A549 (cell line): ENCODE data around the gene SLC17A9. TPM values are rescaled to one million over a fixed set of nuclear protein-coding genes. Genes with fewer than 3 reads are reported as not detected.

Experiments used
- ATAC-seq, 2 experiments: fragments of 200-7000 bp in 1 of 2; fragments of >200 bp in 1 of 2; cut with Nextera tagmentation in 1 of 2; cut with Tn5 transposase in 1 of 2; 3 replicates each; pipeline versions ENCODE4 v1.8.0 to v1.9.1; 2018 to 2020; ENCODE audit warnings: mild to moderate bottlenecking in 1 of 2, moderate library complexity in 1 of 2
- CTCF ChIA-PET: fragments of 300-600 bp; sonication (Branson Sonifier 250); formaldehyde crosslinking; extraction: SDS; loops from one replicate; lab custom pipeline; 2021; ENCODE audit warnings: antibody characterized with exemption, inconsistent platforms; lab: Yijun Ruan, JAX
- POLR2A ChIA-PET: fragments of 350-600 bp; formaldehyde crosslinking; extraction: SDS; loops from one replicate; lab custom pipeline; 2021; ENCODE audit warnings: antibody characterized with exemption, inconsistent platforms; lab: Yijun Ruan, JAX
- DNase-seq, 2 experiments: peaks; one replicate each; pipeline versions ENCODE4 v3.0.0 to v3.0.0-alpha.2; 2011 to 2016; ENCODE audit warnings: low read depth in 1 of 2, low spot score in 1 of 2
- FAIRE-seq: peaks from 2 replicates; lab custom pipeline; 2011; peaks lifted over from hg19 to GRCh38; lab: Jason Lieb, UNC
- H3K27ac ChIP-seq, 2 experiments: fragments of >200 bp; sonication (Bioruptor Twin); formaldehyde crosslinking; 3 replicates each; pipeline ENCODE4 v1.5.1; 2016 to 2017
- H3K4me1 ChIP-seq: fragments of >200 bp; sonication (Bioruptor Twin); formaldehyde crosslinking; 3 replicates; pipeline ENCODE4 v1.6.1; 2016
- H3K4me2 ChIP-seq: fragments of >200 bp; sonication (Bioruptor Twin); formaldehyde crosslinking; 3 replicates; pipeline ENCODE4 v1.6.1; 2016
- H3K4me3 ChIP-seq: fragments of >200 bp; sonication (Bioruptor Twin); formaldehyde crosslinking; 3 replicates; pipeline ENCODE4 v1.5.1; 2016
- H3K9me3 ChIP-seq: fragments of >200 bp; sonication (Bioruptor Twin); formaldehyde crosslinking; 3 replicates; pipeline ENCODE4 v1.6.1; 2016
- BHLHE40 ChIP-seq: IDR thresholded peaks from 2 replicates; pipeline ENCODE4 v1.6.1; 2012; ENCODE audit warnings: low read depth, low read length, inconsistent platforms
- CBX2 ChIP-seq: fragments of 200-600 bp; sonication (generic); IDR thresholded peaks from 2 replicates; pipeline ENCODE4 v1.6.1; 2016; ENCODE audit warnings: low read depth, mild to moderate bottlenecking, borderline replicate concordance
- CEBPB ChIP-seq, 2 experiments: fragments of >200 bp in 1 of 2; sonication (Bioruptor Twin) in 1 of 2; formaldehyde crosslinking in 1 of 2; IDR thresholded peaks; 2 replicates each; pipeline ENCODE4 v1.6.1; 2012 to 2016
- EP300 ChIP-seq, 2 experiments: fragments of >200 bp; sonication (Bioruptor Twin); formaldehyde crosslinking; IDR thresholded peaks; 2 replicates in 1 of 2; 3 replicates in 1 of 2; pipeline ENCODE4 v1.6.1; 2016 to 2017
- FOXS1 ChIP-seq: fragments of 250-450 bp; sonication (Bioruptor Pico); IDR thresholded peaks from 2 replicates; pipeline ENCODE4 v1.5.0; 2020; ENCODE audit warnings: mild to moderate bottlenecking, moderate library complexity
- HOXB13 ChIP-seq: fragments of 250-450 bp; sonication (Bioruptor Pico); IDR thresholded peaks from 2 replicates; pipeline ENCODE4 v1.5.0; 2020; ENCODE audit warnings: low read depth, mild to moderate bottlenecking, moderate library complexity
- JUN ChIP-seq, 2 experiments: fragments of >200 bp; sonication (Bioruptor Twin); formaldehyde crosslinking; IDR thresholded peaks; 2 replicates in 1 of 2; 3 replicates in 1 of 2; pipeline ENCODE4 v1.6.1; 2016 to 2017
- KDM1A ChIP-seq: fragments of 200-600 bp; sonication (generic); IDR thresholded peaks from 2 replicates; pipeline ENCODE4 v1.6.1; 2016; ENCODE audit warnings: low read depth, mild to moderate bottlenecking
- MAFK ChIP-seq: fragments of 450-650 bp; IDR thresholded peaks from 2 replicates; pipeline ENCODE4 v1.6.1; 2014; ENCODE audit not compliant: partially characterized antibody
- MYC ChIP-seq: IDR thresholded peaks from 2 replicates; pipeline ENCODE4 v1.6.1; 2012; ENCODE audit warnings: mild to moderate bottlenecking, inconsistent platforms, low read length, improper control_type of control experiment, borderline replicate concordance
- NFE2L2 ChIP-seq: fragments of 150-350 bp; conservative IDR thresholded peaks from 2 replicates; pipeline ENCODE4 v1.6.1; 2014; ENCODE audit warnings: low read length
- PHF8 ChIP-seq: fragments of 200-600 bp; sonication (generic); IDR thresholded peaks from 2 replicates; pipeline ENCODE4 v1.6.1; 2016; ENCODE audit warnings: low read depth, mild to moderate bottlenecking, antibody characterized with exemption, moderate library complexity, borderline replicate concordance
- RAD21 ChIP-seq, 2 experiments: fragments of >200 bp in 1 of 2; sonication (Bioruptor Twin) in 1 of 2; formaldehyde crosslinking in 1 of 2; IDR thresholded peaks in 1 of 2; conservative IDR thresholded peaks in 1 of 2; 2 replicates in 1 of 2; 3 replicates in 1 of 2; pipeline ENCODE4 v1.6.1; 2012 to 2018; ENCODE audit warnings: inconsistent platforms in 1 of 2
- TP53 ChIP-seq: fragments of 250-450 bp; sonication (Bioruptor Pico); IDR thresholded peaks from 2 replicates; pipeline ENCODE4 v1.5.0; 2021; ENCODE audit warnings: mild to moderate bottlenecking, moderate library complexity
- ZFP36 ChIP-seq: fragments of 450-650 bp; IDR thresholded peaks from 2 replicates; pipeline ENCODE4 v1.6.1; 2014; ENCODE audit warnings: borderline replicate concordance; ENCODE audit not compliant: partially characterized antibody
- ZNF302 ChIP-seq: fragments of 250-450 bp; sonication (Bioruptor Pico); IDR thresholded peaks from 2 replicates; pipeline ENCODE4 v1.9.0; 2021; ENCODE audit warnings: inconsistent platforms, mild to moderate bottlenecking, moderate library complexity
- ZSCAN20 ChIP-seq: fragments of 250-450 bp; sonication (Bioruptor Pico); IDR thresholded peaks from 2 replicates; pipeline ENCODE4 v1.8.0; 2022; ENCODE audit warnings: mild to moderate bottlenecking, moderate library complexity
- WGBS: methylation state at CpG from one replicate; pipeline ENCODE4 v1.1.6; 2017; ENCODE audit errors: missing lambda C conversion rate; 5-methylcytosine and 5-hydroxymethylcytosine counted together
- polyA plus RNA-seq, 4 experiments: library from polyadenylated mRNA; depleted of rRNA in 3 of 4; stranded (reverse); fragments of >200 nt; fragmentation: RNase III in 1 of 4; extraction: RNeasy Plus Mini Kit Qiagen cat#74134 plus additional on column Dnase treatment in 1 of 4; gene quantifications; 2 replicates in 3 of 4; 3 replicates in 1 of 4; pipeline ENCODE4 v1.2.3, GENCODE V29; 2011 to 2017
- TF ChIP-seq, protein P1 (sequence below): fragments of >200 bp; sonication (Bioruptor Twin); formaldehyde crosslinking; IDR thresholded peaks from 3 replicates; pipeline ENCODE4 v1.5.1; 2016
- TF ChIP-seq, protein P2 (sequence below): fragments of 250-450 bp; sonication (Bioruptor Pico); IDR thresholded peaks from 2 replicates; pipeline ENCODE4 v1.5.0; 2020; ENCODE audit warnings: low read depth, mild to moderate bottlenecking, moderate library complexity
- TF ChIP-seq, protein P3 (sequence below): IDR thresholded peaks from 2 replicates; pipeline ENCODE4 v1.6.1; 2012
- TF ChIP-seq, protein P4 (sequence below): IDR thresholded peaks from 2 replicates; pipeline ENCODE4 v1.6.1; 2012; ENCODE audit warnings: low read depth, borderline replicate concordance

SLC17A9 gene
- polyA plus RNA-seq, 2 of the 4 experiments (the other 2 are of a cell fraction) = 0.05 TPM; not detected in 1

DNA sequence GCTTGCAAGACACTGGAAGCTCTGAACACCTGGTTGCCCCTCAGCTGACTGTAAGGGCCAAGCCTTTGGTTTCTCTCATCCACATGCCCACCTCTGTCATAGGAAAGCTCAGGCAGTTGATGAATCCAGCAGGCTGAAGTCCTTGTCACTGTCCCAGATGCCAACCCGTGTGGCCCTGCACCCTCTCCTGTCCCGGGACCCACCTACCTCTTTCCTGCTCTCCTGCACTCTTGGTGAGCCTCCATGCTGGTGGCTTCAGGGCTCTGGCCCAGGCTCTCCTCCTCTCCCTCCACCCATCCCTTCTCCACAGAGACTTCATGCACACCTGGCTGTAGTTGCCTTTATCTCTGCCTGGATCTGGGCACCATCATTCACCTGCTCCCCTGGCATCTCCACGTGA is 18.5 kb upstream of the SLC17A9 start (continued):
- no peak for TF ChIP-seq HOXB13 (CRISPR knock-in tag)
- TF ChIP-seq, protein P1, sequence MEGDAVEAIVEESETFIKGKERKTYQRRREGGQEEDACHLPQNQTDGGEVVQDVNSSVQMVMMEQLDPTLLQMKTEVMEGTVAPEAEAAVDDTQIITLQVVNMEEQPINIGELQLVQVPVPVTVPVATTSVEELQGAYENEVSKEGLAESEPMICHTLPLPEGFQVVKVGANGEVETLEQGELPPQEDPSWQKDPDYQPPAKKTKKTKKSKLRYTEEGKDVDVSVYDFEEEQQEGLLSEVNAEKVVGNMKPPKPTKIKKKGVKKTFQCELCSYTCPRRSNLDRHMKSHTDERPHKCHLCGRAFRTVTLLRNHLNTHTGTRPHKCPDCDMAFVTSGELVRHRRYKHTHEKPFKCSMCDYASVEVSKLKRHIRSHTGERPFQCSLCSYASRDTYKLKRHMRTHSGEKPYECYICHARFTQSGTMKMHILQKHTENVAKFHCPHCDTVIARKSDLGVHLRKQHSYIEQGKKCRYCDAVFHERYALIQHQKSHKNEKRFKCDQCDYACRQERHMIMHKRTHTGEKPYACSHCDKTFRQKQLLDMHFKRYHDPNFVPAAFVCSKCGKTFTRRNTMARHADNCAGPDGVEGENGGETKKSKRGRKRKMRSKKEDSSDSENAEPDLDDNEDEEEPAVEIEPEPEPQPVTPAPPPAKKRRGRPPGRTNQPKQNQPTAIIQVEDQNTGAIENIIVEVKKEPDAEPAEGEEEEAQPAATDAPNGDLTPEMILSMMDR = no peak
- TF ChIP-seq, protein P2, sequence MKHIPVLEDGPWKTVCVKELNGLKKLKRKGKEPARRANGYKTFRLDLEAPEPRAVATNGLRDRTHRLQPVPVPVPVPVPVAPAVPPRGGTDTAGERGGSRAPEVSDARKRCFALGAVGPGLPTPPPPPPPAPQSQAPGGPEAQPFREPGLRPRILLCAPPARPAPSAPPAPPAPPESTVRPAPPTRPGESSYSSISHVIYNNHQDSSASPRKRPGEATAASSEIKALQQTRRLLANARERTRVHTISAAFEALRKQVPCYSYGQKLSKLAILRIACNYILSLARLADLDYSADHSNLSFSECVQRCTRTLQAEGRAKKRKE (CRISPR knock-in tag) = no peak
- no peak for TF ChIP-seq NFE2L2
- TF ChIP-seq, all 56 proteins: peak for 0

DNA sequence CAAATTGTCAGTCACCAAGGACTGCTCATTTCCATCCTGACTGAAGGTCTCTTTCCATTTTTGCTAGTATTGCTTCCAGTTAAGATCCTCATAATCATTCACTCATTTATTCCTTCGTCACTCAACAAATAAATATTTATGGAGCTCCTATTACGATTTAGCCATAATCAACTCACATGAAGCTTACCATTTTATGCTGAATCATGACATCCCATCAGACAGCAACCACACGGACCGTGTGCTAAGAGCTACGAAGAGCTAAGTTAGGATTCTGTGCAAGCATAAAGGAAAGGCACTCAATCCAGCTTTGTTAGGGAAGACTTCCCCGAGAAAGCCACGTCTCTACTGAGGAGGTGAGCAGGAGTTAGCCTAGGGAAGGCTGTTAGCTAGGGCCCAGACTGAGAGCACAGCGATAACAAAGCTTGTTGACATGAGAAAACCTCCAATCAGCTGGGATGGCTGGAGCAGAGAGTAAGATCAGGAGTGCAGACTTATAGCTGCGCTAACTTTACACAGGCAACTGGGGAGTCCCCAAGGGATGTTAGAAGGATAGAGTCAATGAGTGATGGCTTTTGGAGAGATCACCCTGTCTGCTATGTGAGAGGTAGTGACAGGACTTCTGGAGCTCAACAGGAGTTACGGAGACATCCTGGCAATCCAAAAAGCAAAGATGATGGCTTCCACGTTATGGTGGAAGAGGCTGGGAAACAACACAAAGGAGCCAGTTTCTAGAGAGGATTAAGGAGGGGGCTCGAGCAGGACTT is 17.1 kb upstream of the SLC17A9 start:
- no peak for DNase-seq
- Histone ChIP-seq H3K9me3 (no peaks in the 10 kb centered on the region), H3K4me2 (peak overlapping the region; percentile 86; the same call in 2 of the 3 replicates), H3K27ac (no peak overlapping the region), H3K4me1 (peaks cover 31% of the 10 kb centered on the region), H3K4me3 (no peak overlapping the region)
- no peak for FAIRE-seq
- POLR2A ChIA-PET = interaction anchor here (1.1 kb wide), 1 partner anchor 60 kb away, joined by 3 read pairs; no protein-coding TSS in a partner anchor
- 92% methylated on average over 12 of the region's 12 CpGs for WGBS
- no peak for ATAC-seq
- CTCF ChIA-PET = interaction anchor here (1.0 to 3.2 kb wide), 14 partner anchors 8 to 144 kb away, joined by 3 to 20 read pairs (median 6); partner anchors contain the start of gene DIDO1
- TF ChIP-seq JUN (IDR thresholded peaks at IDR 0.05) (no peak), MAFK (peak; percentile 84), ZFP36 (no peak), RAD21 (conservative IDR thresholded peaks at IDR 0.05 in 1 of 2, IDR thresholded peaks at IDR 0.05 in 1 of 2) (no peak)

DNA sequence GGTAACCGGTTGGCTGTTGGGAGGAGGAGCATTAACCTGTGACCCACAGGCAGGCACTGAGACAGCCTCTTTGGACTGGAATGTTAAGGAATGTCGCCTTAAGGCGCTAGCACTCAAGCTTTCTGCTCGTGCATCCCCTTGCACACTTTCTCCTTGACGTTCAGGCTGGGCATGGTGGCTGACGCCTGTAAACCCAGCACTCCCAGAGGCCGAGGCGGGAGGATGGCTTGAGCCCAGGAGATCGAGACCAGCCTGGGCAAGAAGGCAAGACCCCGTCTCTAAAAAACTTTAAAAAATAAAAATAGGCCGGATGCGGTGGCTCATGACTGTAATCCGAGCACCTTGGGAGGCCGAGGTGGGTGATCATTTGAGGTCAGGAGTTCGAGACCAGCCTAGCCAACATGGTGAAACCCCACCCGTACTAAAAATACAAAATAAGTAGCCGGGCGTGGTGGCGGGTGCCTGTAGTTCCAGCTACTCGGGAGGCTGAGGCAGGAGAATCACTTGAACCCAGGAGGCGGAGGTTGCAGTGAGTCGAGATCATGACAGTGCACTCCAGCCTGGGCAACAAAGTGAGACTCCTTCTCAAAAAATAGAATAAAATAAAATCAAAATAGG is 16.4 kb upstream of the SLC17A9 start:
- TF ChIP-seq PHF8 (no peak), TP53 (CRISPR knock-in tag) (no peak), KDM1A (no peak), EP300 (IDR thresholded peaks at IDR 0.05) (no peak), MYC (no peak), ZNF302 (CRISPR knock-in tag) (no peak), FOXS1 (CRISPR knock-in tag) (no peak), ZSCAN20 (CRISPR knock-in tag) (no peak), HOXB13 (CRISPR knock-in tag) (no peak), MAFK (no peak), CEBPB (IDR thresholded peaks at IDR 0.05) (no peak), BHLHE40 (no peak), CBX2 (no peak)
- TF ChIP-seq, protein P3, sequence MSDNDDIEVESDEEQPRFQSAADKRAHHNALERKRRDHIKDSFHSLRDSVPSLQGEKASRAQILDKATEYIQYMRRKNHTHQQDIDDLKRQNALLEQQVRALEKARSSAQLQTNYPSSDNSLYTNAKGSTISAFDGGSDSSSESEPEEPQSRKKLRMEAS = no peak
- TF ChIP-seq, protein P2 (CRISPR knock-in tag) = no peak
- TF ChIP-seq, protein P4, sequence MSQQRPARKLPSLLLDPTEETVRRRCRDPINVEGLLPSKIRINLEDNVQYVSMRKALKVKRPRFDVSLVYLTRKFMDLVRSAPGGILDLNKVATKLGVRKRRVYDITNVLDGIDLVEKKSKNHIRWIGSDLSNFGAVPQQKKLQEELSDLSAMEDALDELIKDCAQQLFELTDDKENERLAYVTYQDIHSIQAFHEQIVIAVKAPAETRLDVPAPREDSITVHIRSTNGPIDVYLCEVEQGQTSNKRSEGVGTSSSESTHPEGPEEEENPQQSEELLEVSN = no peak
- DNase-seq (no peak), ATAC-seq (no peak), FAIRE-seq (no peak)
- Histone ChIP-seq H3K4me1 (peaks cover 31% of the 10 kb centered on the region), H3K27ac (peak overlapping the region in 1 of 2 experiments; percentile 94; a peak in 2 of 6 replicates), H3K9me3 (no peaks in the 10 kb centered on the region), H3K4me3 (peak overlapping the region; percentile 68), H3K4me2 (peak overlapping the region; percentile 86)
- POLR2A ChIA-PET = no interaction called here
- CTCF ChIA-PET = interaction anchor here (1.0 to 3.2 kb wide), 10 partner anchors 11 to 145 kb away, joined by 3 to 20 read pairs (median 5); partner anchors contain the start of gene DIDO1
- 91% methylated on average over 22 of the region's 22 CpGs for WGBS
